ENCODE data around the gene NSMF.

NSMF gene

GRCh38 chr9:137408651-137409405 is 50.3 kb downstream of the NSMF start:
- DNase-seq: no peak

- no peak for DNase-seq
Observed at GRCh38 chr9:137407590-137408300, 51.4 kb downstream of the NSMF start.

- DNase-seq: peak; percentile 28 to 34
Observed at GRCh38 chr9:137406876-137407589, 52.1 kb downstream of the NSMF start.

- no peak for DNase-seq
Observed at GRCh38 chr9:137406085-137406760, 52.9 kb downstream of the NSMF start.

- no peak for DNase-seq
Observed at GRCh38 chr9:137405677-137406081, 53.5 kb downstream of the NSMF start.

GRCh38 chr9:137404961-137405567 is 54.1 kb downstream of the NSMF start:
- no peak for DNase-seq

GRCh38 chr9:137403269-137403668 is 55.9 kb downstream of the NSMF start:
- DNase-seq: no peak

GRCh38 chr9:137402746-137403145 is 56.4 kb downstream of the NSMF start:
- DNase-seq: no peak

- DNase-seq: no peak
Observed at GRCh38 chr9:137398561-137399468, 60.3 kb downstream of the NSMF start.

GRCh38 chr9:137397675-137398423 is 61.3 kb downstream of the NSMF start:
- no peak for DNase-seq
